ENCODE data around the gene BBS7.

Gene BBS7, protein sequence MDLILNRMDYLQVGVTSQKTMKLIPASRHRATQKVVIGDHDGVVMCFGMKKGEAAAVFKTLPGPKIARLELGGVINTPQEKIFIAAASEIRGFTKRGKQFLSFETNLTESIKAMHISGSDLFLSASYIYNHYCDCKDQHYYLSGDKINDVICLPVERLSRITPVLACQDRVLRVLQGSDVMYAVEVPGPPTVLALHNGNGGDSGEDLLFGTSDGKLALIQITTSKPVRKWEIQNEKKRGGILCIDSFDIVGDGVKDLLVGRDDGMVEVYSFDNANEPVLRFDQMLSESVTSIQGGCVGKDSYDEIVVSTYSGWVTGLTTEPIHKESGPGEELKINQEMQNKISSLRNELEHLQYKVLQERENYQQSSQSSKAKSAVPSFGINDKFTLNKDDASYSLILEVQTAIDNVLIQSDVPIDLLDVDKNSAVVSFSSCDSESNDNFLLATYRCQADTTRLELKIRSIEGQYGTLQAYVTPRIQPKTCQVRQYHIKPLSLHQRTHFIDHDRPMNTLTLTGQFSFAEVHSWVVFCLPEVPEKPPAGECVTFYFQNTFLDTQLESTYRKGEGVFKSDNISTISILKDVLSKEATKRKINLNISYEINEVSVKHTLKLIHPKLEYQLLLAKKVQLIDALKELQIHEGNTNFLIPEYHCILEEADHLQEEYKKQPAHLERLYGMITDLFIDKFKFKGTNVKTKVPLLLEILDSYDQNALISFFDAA

DNA sequence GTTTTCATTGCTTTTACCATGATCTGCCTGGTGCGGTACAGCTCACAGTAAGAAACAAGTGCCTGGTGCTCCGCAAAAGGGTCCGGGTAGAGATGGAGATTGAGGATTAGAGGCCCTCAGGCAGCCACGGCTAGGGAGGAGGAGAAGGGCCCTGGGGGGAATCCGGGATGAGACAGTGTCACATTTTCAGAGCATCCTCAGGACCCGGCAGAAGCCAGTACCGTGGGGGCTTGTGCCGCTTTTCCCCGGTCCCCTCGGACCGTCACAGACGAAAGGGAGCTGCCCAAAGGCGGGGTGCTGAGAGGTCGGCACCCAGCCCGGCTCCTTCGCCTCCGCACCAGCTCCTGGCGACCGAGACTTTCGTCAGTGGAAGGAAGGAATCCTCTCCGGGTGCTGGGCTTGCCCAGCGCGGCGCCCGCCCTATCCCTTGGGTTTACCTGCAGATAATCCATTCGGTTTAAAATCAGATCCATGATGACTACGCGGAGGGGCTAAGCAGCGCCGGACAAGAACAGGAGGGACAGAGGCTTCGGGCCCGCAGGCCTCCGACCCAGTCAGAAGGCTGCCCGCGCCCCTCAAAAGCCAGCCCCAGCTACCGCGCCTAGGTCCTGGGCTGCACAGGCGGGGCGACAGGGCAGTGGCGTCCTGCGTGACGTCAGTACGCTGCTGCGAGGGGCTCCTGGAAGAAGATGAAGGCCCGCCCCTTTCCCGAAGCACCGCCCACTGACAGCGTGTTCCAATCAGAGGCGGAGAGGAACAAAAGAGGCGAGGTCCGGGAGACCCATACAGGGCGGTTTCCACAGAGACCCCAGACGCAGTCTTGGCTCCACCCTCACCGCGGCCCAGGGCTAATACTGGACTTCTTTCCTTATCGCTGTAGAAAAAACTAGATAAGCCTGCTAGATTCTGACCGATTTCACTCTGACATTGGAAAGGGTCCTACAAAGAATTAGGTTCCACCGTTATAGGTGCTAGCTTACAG, at the start of gene BBS7:
TSS of gene BBS7 (minus strand) at position 634 of the 982 bp plus-strand sequence. CDS start at position 473, 161 bp downstream.
- H3K27me3 ChIP-seq (ENCODE audit: control insufficient read depth in 1 of 2, insufficient read depth in 2 of 2, low read length in 2 of 2) = no peaks in the 10 kb centered on the region
- peak within 1 kb of the TSS; percentile 83 to 93 for H3K9ac ChIP-seq (ENCODE audit: low read depth in 1 of 2, low read length in 2 of 2)
- peak within 1 kb of the TSS; percentile 84 for H3K27ac ChIP-seq (ENCODE audit: low read depth, low read length)
- H3K9me3 ChIP-seq (ENCODE audit: control insufficient read depth in 1 of 2, low read length in 2 of 2) = no peaks in the 10 kb centered on the region
- H3K4me1 ChIP-seq (ENCODE audit: control insufficient read depth in 1 of 2, insufficient read depth in 2 of 2, low read length in 2 of 2) = peaks cover 6 to 9% of the 10 kb centered on the region in 2 donors
- H3K4me3 ChIP-seq (ENCODE audit: low read depth in 1 of 2, low read length in 2 of 2) = peak within 1 kb of the TSS; percentile 95 to 98
- H3K36me3 ChIP-seq (ENCODE audit: control insufficient read depth in 1 of 2, insufficient read depth in 2 of 2, low read length in 2 of 2) = no peaks in the 10 kb centered on the region

DNA sequence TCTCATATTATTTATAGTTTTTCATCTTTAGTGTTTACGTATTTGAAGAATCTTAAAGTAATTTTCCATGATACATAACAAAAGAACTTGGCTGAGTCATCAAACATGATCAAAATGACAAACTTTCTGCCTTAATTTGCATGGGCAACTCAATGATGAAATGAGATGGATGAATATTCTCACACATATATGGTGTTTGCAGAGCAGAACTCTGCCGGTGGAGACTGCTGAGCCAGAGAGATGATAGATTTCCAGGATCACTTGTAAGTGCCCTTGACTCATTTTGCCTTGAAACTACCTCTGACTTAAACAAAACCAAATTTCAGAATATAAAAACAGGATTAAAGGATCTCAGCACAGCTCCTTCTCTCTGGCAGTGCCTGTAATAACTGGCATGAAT, 43.4 kb upstream of the BBS7 start:
- no peak overlapping the region for H3K27ac ChIP-seq (ENCODE audit: low read depth, low read length)
- no peaks in the 10 kb centered on the region for H3K36me3 ChIP-seq (ENCODE audit: control insufficient read depth in 1 of 2, insufficient read depth in 2 of 2, low read length in 2 of 2)
- no peak overlapping the region for H3K9ac ChIP-seq (ENCODE audit: low read depth in 1 of 2, low read length in 2 of 2)
- H3K4me1 ChIP-seq (ENCODE audit: control insufficient read depth in 1 of 2, insufficient read depth in 2 of 2, low read length in 2 of 2) = no peaks in the 10 kb centered on the region
- no peak overlapping the region for H3K4me3 ChIP-seq (ENCODE audit: low read depth in 1 of 2, low read length in 2 of 2)
- no peaks in the 10 kb centered on the region for H3K9me3 ChIP-seq (ENCODE audit: control insufficient read depth in 1 of 2, low read length in 2 of 2)
- H3K27me3 ChIP-seq (ENCODE audit: control insufficient read depth in 1 of 2, insufficient read depth in 2 of 2, low read length in 2 of 2) = no peaks in the 10 kb centered on the region

DNA sequence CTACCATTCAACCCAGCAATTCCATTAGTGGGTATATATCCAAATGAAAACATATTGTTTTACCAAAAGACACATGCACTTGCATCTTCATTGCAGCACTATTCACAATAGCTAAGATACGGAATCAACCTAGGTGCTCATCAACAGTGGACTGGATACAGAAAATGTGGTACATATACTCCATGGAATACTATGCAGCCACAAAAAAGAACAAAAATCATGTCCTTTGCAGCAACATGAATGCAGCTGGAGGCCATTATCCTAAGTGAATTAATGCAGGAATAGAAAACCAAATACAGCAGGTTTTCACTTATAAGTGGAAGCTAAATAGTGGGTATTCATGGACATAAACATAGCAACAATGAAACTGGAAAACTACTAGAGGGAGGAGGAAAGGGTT, 38.1 kb upstream of the BBS7 start:
- Histone ChIP-seq H3K4me3 (ENCODE audit: low read depth in 1 of 2, low read length in 2 of 2) (no peak overlapping the region), H3K9me3 (ENCODE audit: control insufficient read depth in 1 of 2, low read length in 2 of 2) (peaks cover 0 to 3% of the 10 kb centered on the region in 2 donors), H3K4me1 (ENCODE audit: control insufficient read depth in 1 of 2, insufficient read depth in 2 of 2, low read length in 2 of 2) (no peaks in the 10 kb centered on the region), H3K27me3 (ENCODE audit: control insufficient read depth in 1 of 2, insufficient read depth in 2 of 2, low read length in 2 of 2) (no peaks in the 10 kb centered on the region), H3K27ac (ENCODE audit: low read depth, low read length) (no peak overlapping the region), H3K36me3 (ENCODE audit: control insufficient read depth in 1 of 2, insufficient read depth in 2 of 2, low read length in 2 of 2) (no peaks in the 10 kb centered on the region), H3K9ac (ENCODE audit: low read depth in 1 of 2, low read length in 2 of 2) (no peak overlapping the region)

DNA sequence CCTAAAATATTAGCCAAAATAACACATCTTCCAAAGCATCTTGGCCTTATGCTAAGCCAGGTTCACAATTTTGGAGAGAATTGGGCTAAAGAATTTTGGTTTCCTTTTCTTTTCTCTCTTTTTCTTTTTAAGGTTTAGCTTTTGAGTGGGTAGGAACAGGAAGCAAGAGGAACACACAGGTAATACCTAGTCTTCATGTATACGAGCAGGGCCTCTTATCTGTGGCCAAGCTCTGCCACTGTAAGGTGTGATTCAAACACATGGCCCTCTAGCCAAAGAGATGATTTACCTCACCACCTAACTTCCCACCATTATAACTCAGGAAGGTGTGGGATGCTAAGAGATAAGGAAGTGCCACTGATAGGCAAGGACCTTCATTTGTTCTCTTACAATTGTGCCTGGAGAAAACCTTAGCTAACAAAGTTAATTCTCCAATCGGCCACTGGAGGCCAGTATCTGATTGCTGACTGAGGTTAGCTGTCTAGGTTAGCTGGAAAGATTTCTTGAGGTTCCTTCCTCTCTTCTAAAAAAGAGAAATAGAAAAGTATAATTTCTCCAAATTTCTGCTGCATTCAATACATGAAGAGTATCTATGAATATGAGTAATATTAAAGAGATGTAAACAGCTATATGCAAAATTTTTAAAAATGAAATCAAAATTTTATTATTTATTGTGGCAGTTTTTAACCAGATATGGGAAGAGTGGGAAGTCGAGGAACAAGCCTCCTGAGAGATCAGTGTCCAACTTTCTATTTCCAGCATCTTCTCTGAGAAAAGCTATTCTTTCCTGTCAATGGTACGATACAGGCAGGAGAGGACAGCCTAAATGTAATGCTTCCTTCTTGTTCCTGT, 30.1 kb upstream of the BBS7 start:
- no peaks in the 10 kb centered on the region for H3K4me1 ChIP-seq (ENCODE audit: control insufficient read depth in 1 of 2, insufficient read depth in 2 of 2, low read length in 2 of 2)
- no peaks in the 10 kb centered on the region for H3K36me3 ChIP-seq (ENCODE audit: control insufficient read depth in 1 of 2, insufficient read depth in 2 of 2, low read length in 2 of 2)
- no peak overlapping the region for H3K4me3 ChIP-seq (ENCODE audit: low read depth in 1 of 2, low read length in 2 of 2)
- no peaks in the 10 kb centered on the region for H3K27me3 ChIP-seq (ENCODE audit: control insufficient read depth in 1 of 2, insufficient read depth in 2 of 2, low read length in 2 of 2)
- no peak overlapping the region for H3K27ac ChIP-seq (ENCODE audit: low read depth, low read length)
- H3K9ac ChIP-seq (ENCODE audit: low read depth in 1 of 2, low read length in 2 of 2) = no peak overlapping the region
- no peaks in the 10 kb centered on the region for H3K9me3 ChIP-seq (ENCODE audit: control insufficient read depth in 1 of 2, low read length in 2 of 2)

DNA sequence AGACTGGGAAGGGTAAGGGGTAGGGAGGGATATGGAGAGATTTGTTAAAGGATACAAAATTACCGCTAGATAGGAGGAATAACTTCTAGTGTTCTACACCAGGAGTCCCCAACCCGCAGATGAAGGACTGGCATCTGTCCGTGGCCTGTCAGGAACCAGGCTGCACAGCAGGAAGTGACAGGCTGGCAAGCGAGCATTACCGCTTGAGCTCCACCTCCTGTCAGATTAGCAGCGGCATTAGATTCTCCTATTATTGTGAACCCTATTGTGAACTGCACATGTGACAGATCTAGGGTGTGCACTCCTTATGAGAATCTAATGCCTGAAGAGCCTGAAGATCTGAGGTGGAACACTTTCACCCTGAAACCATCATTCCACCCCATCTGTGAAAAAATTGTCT, 27.9 kb upstream of the BBS7 start:
- H3K9ac ChIP-seq (ENCODE audit: low read depth in 1 of 2, low read length in 2 of 2) = no peak overlapping the region
- no peak overlapping the region for H3K27ac ChIP-seq (ENCODE audit: low read depth, low read length)
- no peaks in the 10 kb centered on the region for H3K27me3 ChIP-seq (ENCODE audit: control insufficient read depth in 1 of 2, insufficient read depth in 2 of 2, low read length in 2 of 2)
- no peaks in the 10 kb centered on the region for H3K4me1 ChIP-seq (ENCODE audit: control insufficient read depth in 1 of 2, insufficient read depth in 2 of 2, low read length in 2 of 2)
- no peaks in the 10 kb centered on the region for H3K36me3 ChIP-seq (ENCODE audit: control insufficient read depth in 1 of 2, insufficient read depth in 2 of 2, low read length in 2 of 2)
- H3K4me3 ChIP-seq (ENCODE audit: low read depth in 1 of 2, low read length in 2 of 2) = no peak overlapping the region
- H3K9me3 ChIP-seq (ENCODE audit: control insufficient read depth in 1 of 2, low read length in 2 of 2) = no peaks in the 10 kb centered on the region

DNA sequence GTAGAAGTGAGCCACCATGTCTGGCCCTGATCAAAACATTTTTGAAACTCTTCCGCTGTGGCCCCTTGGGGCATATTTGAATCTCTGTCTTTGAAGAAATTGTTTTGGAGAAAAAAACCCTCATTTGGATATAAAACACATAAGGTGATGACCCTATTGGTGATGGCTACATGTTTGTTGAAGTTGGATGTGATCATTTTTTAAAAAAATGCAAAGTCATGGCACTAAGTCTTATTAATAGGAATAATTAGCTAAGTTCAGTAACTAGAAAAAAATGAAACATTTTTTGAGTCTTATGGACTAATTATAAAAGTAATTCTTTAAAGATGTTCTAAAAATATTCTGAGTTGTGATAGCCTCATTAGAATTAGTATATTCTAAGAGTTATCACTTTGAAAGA, 17.9 kb upstream of the BBS7 start:
- peaks cover 0 to 4% of the 10 kb centered on the region in 2 donors for H3K27me3 ChIP-seq (ENCODE audit: control insufficient read depth in 1 of 2, insufficient read depth in 2 of 2, low read length in 2 of 2)
- no peak overlapping the region for H3K9ac ChIP-seq (ENCODE audit: low read depth in 1 of 2, low read length in 2 of 2)
- no peak overlapping the region for H3K4me3 ChIP-seq (ENCODE audit: low read depth in 1 of 2, low read length in 2 of 2)
- H3K36me3 ChIP-seq (ENCODE audit: control insufficient read depth in 1 of 2, insufficient read depth in 2 of 2, low read length in 2 of 2) = no peaks in the 10 kb centered on the region
- H3K4me1 ChIP-seq (ENCODE audit: control insufficient read depth in 1 of 2, insufficient read depth in 2 of 2, low read length in 2 of 2) = no peaks in the 10 kb centered on the region
- H3K27ac ChIP-seq (ENCODE audit: low read depth, low read length) = no peak overlapping the region
- no peaks in the 10 kb centered on the region for H3K9me3 ChIP-seq (ENCODE audit: control insufficient read depth in 1 of 2, low read length in 2 of 2)

DNA sequence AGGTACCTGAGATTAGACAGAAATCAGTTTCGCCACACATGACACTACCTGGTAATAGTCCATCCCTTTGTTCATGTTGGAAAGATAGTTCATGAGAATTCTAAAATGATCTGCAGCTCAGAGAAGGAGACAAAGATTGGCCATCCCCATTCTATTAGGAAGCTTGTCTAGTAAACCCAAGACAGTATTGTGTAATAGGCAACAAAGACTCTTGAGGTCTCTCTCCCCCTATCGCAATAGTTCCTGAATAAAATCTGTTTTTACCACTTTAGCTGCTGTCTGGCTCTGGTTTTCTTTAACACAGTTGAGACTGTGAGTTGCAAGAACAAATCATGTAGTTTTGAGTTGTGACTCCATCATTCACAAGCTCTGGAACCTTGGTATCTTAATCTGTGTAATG, 14.8 kb upstream of the BBS7 start:
- H3K36me3 ChIP-seq (ENCODE audit: control insufficient read depth in 1 of 2, insufficient read depth in 2 of 2, low read length in 2 of 2) = no peaks in the 10 kb centered on the region
- H3K4me1 ChIP-seq (ENCODE audit: control insufficient read depth in 1 of 2, insufficient read depth in 2 of 2, low read length in 2 of 2) = no peaks in the 10 kb centered on the region
- H3K9me3 ChIP-seq (ENCODE audit: control insufficient read depth in 1 of 2, low read length in 2 of 2) = no peaks in the 10 kb centered on the region

DNA sequence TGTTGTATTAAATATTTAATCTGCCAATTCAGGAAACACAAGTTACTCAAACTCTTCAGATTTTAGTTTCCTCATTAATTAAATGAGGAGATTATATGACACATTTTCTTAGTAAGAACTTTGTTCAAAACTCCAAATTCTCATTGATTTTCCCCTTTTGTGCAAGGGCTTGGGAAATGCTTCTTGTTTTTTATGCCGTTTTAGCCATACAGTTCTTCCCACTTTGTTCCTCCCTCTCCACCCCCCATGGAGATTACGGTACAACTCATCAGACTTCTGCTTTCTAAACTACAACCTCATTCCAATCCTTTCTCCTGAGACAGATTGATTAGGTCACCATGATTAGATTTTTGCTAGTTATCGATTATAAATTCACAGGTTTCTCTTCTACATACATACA, 10.9 kb upstream of the BBS7 start:
- H3K36me3 ChIP-seq (ENCODE audit: control insufficient read depth in 1 of 2, insufficient read depth in 2 of 2, low read length in 2 of 2) = no peaks in the 10 kb centered on the region
- H3K27me3 ChIP-seq (ENCODE audit: control insufficient read depth in 1 of 2, insufficient read depth in 2 of 2, low read length in 2 of 2) = no peaks in the 10 kb centered on the region
- no peak overlapping the region for H3K9ac ChIP-seq (ENCODE audit: low read depth in 1 of 2, low read length in 2 of 2)
- no peaks in the 10 kb centered on the region for H3K9me3 ChIP-seq (ENCODE audit: control insufficient read depth in 1 of 2, low read length in 2 of 2)
- no peaks in the 10 kb centered on the region for H3K4me1 ChIP-seq (ENCODE audit: control insufficient read depth in 1 of 2, insufficient read depth in 2 of 2, low read length in 2 of 2)
- H3K4me3 ChIP-seq (ENCODE audit: low read depth in 1 of 2, low read length in 2 of 2) = no peak overlapping the region
- no peak overlapping the region for H3K27ac ChIP-seq (ENCODE audit: low read depth, low read length)

More for the DNA sequence above, 14.8 kb upstream of the BBS7 start:
- Histone ChIP-seq H3K27ac (ENCODE audit: low read depth, low read length) (no peak overlapping the region), H3K27me3 (ENCODE audit: control insufficient read depth in 1 of 2, insufficient read depth in 2 of 2, low read length in 2 of 2) (no peaks in the 10 kb centered on the region), H3K9ac (ENCODE audit: low read depth in 1 of 2, low read length in 2 of 2) (no peak overlapping the region), H3K4me3 (ENCODE audit: low read depth in 1 of 2, low read length in 2 of 2) (no peak overlapping the region)

DNA sequence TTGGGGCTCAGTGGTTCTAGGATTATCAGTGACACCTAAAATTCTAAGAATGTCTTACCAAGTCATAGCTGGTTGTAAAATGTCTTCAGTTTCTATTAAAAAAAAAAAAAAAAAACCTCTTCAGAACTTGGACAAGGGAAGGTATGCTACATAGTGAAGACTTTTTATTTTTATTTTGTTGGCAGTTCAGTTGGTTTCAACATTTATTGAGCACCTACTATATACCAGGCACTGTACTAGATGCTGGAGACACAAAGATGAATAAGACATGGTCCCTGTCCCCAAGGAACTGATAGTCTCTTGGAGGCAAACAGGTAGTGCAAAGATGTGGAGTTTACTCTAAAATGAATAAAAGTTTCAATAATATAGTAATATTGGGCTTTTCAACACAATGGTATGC, 8.9 kb upstream of the BBS7 start:
- no peak overlapping the region for H3K4me3 ChIP-seq (ENCODE audit: low read depth in 1 of 2, low read length in 2 of 2)
- no peaks in the 10 kb centered on the region for H3K4me1 ChIP-seq (ENCODE audit: control insufficient read depth in 1 of 2, insufficient read depth in 2 of 2, low read length in 2 of 2)
- no peaks in the 10 kb centered on the region for H3K36me3 ChIP-seq (ENCODE audit: control insufficient read depth in 1 of 2, insufficient read depth in 2 of 2, low read length in 2 of 2)
- no peak overlapping the region for H3K9ac ChIP-seq (ENCODE audit: low read depth in 1 of 2, low read length in 2 of 2)
- no peak overlapping the region for H3K27ac ChIP-seq (ENCODE audit: low read depth, low read length)
- no peaks in the 10 kb centered on the region for H3K9me3 ChIP-seq (ENCODE audit: control insufficient read depth in 1 of 2, low read length in 2 of 2)
- H3K27me3 ChIP-seq (ENCODE audit: control insufficient read depth in 1 of 2, insufficient read depth in 2 of 2, low read length in 2 of 2) = no peaks in the 10 kb centered on the region

All from duodenal mucosa (tissue), 2 donors.